GM10847 (cell line): ENCODE results near the gene EMC9.

Experiments used
- POLR2A ChIP-seq: IDR thresholded peaks from 2 replicates; pipeline ENCODE4 v1.6.1; 2011; ENCODE audit not compliant: insufficient read length; ENCODE audit errors: extremely low read depth

Gene EMC9

GRCh38 chr14:24179961-24180796 is 38.8 kb upstream of the EMC9 start:
- TF ChIP-seq POLR2A: no peak

DNA sequence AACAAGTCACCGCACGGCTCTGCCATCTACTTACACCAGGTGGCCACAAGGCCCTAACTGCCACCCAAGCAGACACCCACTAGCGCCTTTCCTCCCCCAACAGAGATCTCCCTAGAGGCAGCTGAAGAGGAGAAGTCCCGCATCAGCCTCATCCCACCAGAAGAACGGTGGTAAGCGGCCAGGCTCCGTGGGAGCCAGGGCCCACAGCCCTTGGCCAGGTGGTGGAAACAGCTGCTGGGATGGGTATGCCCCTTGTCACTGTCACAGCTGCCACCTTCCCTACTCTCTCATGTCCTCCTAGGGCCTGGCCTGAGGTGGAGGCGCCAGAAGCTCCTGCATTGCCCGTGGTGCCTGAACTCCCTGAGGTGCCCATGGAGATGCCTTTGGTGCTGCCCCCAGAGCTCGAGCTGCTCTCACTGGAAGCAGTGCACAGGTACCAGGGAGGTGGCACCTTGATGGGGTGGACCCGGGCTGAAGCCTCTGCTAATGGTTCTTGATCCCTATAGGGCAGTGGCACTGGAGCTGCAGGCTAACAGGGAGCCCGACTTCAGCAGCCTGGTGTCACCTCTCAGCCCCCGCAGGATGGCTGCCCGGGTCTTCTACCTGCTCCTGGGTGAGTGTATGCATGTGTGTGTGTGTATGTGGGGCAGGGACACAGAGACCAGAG is 38.0 kb upstream of the EMC9 start:
- TF ChIP-seq POLR2A: no peak

DNA sequence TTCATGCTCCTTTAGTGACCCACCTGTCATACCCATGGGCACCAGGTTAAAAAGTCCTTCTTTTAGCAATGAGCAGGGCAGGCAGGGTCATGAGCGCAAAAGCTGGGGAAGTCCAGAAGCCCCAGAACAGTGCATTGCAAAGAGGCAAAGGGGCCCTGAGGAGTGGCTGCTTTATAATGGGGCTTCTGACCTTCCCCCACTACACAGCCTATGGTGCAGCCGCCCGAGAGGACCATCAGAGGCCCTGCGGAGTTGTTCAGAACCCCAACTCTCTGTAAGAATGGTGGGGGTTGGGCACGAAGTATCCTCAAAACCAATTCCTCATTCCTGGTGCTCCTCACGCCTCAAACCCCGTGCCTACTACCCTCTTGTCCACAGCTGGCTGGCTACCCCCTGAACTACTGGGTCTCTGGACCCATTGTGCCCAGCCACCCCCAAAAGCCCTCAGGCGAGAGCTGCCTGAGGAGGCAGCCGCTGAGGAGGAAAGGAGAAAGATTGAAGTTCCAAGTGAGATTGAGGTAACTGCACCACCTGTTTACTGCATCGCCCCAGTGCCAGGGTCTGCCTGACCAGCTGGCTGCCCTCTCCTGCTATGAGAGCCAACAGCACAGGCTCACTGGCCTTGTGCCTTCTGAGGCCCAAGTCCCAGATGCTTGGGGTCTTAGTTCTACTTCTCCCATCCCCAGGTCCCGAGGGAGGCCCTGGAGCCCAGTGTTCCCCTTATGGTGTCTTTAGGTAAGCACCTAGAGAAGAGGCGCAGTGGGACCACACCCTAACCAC is 37.2 kb upstream of the EMC9 start:
- no peak for TF ChIP-seq POLR2A

GRCh38 chr14:24177891-24178290 is 36.5 kb upstream of the EMC9 start:
- TF ChIP-seq POLR2A: no peak

GRCh38 chr14:24177041-24177825 is 35.8 kb upstream of the EMC9 start:
- TF ChIP-seq POLR2A: no peak

DNA sequence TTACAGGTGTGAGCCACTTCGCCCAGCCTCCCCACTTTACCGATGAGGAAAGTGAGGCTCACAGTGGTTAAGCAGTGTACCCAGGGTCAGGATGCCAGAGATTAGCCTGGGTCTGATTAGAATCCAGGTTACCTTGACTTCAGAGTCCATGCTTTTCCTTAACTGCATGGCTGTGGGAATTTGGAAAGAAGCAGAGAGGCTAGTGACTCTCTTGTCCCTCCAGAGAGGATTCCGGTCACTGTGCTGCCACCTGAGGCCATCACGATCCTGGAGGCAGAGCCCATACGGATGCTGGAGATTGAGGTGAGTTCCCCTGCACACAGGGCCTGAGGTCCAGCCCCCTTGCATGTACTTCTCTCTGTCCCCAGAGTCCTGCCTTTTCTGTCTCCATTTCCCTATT is 35.2 kb upstream of the EMC9 start:
- TF ChIP-seq POLR2A: no peak

DNA sequence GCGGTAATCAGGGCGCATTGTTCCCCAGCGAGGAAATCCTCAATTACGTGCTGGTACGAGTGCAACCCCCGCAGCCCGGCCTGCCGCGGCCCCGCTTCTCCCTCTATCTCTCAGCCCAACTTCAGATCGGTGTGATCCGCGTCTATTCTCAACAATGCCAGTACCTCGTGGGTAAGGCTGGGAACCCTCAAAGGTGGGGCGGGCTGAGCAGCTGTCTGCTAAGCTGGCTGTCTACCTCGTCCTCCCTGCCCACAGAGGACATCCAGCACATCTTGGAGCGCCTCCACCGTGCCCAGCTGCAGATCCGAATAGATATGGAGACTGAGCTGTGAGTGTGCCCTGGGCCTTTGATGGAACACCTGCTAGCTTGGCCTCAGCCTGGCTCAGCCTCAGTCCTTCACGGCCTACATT is 31.5 kb upstream of the EMC9 start:
- TF ChIP-seq POLR2A: no peak

DNA sequence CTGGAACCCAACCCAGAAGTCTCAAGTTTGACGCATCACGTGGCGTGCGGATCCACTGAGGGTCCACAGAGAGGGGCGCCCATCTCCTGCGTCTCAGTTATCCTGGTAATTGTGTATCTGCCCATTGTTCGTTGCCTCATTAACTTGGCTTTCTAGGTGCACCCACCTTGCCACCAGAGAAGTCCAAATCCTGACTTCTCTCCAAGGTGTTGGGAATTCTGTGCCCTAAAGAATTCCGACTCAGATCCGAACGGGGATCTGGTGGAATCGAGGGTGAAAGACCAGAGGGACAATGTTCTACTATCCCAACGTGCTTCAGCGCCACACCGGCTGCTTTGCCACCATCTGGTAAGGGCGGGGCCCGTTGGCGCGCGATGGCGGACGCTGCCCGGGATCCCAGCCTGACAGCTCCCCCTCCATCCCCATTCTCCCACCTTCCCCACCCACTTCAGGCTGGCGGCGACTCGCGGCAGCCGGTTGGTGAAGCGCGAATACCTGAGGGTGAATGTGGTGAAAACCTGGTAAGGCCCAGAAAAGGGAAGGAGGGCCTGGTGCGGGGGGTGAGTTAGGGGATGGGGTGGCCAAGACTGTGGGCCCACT is 31.0 kb upstream of the EMC9 start:
- no peak for TF ChIP-seq POLR2A

GRCh38 chr14:24171422-24172260 is 30.2 kb upstream of the EMC9 start, which contains the start of gene REC8:
Gene REC8 (plus strand): TSS chr14:24172080. CDS start chr14:24172553, 473 bp downstream.
- TF ChIP-seq POLR2A: peak; percentile 57

DNA sequence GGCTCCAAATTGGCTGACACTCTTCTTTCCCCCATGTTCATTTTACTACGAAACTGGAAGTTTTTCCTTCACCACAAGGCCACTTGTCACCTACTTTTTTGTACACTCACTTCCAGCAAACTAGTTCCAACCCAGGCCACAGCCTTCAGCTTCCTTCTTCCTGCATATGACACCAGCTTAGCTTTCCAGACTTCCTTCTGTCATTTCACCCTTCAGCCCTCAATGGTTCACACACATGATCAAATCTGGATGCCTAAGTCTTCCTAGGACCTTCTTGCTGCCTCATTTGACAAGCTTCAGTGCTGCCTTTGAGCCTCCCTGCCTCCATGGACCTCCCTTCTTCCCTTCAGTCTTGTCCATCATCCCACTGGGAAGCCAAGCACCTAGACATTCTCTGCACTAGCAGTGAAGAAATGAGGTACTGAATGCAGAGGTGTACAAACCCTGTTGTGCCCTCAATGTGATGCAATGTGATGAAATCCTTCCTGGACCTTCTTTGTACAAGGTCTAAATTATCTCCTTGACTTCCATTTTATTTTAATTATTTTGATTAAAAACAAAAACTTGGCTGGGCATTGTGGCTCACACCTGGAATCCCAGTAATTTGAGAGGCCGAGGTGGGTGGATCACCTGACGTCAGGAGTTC is 26.2 kb upstream of the EMC9 start:
- TF ChIP-seq POLR2A: no peak

DNA sequence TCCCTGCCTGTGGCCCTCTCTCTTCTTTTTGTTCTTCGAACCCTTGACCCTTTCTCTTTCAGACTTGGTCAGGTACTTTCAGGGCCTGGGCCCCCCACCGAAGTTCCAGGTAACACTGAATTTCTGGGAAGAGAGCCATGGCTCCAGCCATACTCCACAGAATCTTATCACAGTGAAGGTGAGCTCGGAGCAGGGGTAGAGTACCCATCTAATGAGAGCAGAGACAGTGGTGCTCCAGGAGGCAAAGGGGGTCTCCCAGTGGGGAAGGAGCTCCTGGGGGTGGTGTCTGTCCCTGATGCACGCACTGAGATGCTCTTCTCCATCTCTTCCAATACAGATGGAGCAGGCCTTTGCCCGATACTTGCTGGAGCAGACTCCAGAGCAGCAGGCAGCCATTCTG is 24.4 kb upstream of the EMC9 start:
- TF ChIP-seq POLR2A: no peak

- TF ChIP-seq POLR2A: no peak
Measured at GRCh38 chr14:24164518-24164991, 23.2 kb upstream of the EMC9 start.

DNA sequence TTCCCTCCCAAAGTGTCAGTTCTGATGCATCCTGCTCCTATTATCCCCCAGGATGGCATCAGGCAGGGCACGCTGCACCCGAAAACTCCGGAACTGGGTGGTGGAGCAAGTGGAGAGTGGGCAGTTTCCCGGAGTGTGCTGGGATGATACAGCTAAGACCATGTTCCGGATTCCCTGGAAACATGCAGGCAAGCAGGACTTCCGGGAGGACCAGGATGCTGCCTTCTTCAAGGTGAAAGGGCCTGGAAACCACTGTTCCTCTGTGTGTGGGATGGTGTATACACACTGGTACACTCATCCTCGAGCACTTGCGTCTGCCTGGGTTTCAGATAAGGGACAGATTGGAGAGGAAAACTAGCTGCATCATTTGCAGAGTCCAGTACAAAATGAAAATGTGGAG is 20.7 kb upstream of the EMC9 start:
- TF ChIP-seq POLR2A: no peak
